HepG2 (cell line): ENCODE data around the gene COQ4. TPM values are rescaled to one million over a fixed set of nuclear protein-coding genes. Genes with fewer than 3 reads are reported as not detected.

ENCODE experiments used
- ATAC-seq: fragments of 200-7000 bp; cut with Tn5 transposase; 3 replicates; pipeline ENCODE4 v1.9.1; 2020; ENCODE audit warnings: mild to moderate bottlenecking, moderate library complexity
- BruUV-seq: library from RNA; stranded (reverse); fragments of 400-500 nt; replicated peaks from 2 replicates; lab custom pipeline; 2021; lab: Mats Ljungman, UMichigan
- CTCF ChIA-PET: fragments of 300-600 bp; formaldehyde crosslinking; extraction: SDS; loops from one replicate; lab custom pipeline; 2021; ENCODE audit warnings: low total read pairs, inconsistent platforms, low intra/inter-chr PET ratio; lab: Yijun Ruan, JAX
- POLR2A ChIA-PET: fragments of 350-600 bp; sonication (Branson Sonifier 250); formaldehyde crosslinking; loops from one replicate; lab custom pipeline; 2020; ENCODE audit warnings: antibody characterized with exemption, inconsistent platforms; lab: Yijun Ruan, JAX
- DNase-seq: peaks from one replicate; pipeline ENCODE4 v3.0.0-alpha.2; 2015; ENCODE audit warnings: low spot score
- FAIRE-seq: peaks from 3 replicates; lab custom pipeline; 2011; peaks lifted over from hg19 to GRCh38; lab: Jason Lieb, UNC
- H2AFZ ChIP-seq: one replicate; pipeline ENCODE4 v1.6.1; 2011; ENCODE audit warnings: low read length, inconsistent platforms
- H3K27ac ChIP-seq: fragments of 300-600 bp; 3 replicates; pipeline ENCODE4 v1.8.0; 2011; ENCODE audit warnings: mixed run types, mild to moderate bottlenecking, mixed read lengths, low read length, inconsistent platforms; ENCODE audit not compliant: insufficient read depth; ENCODE audit errors: extremely low read length
- H3K27me3 ChIP-seq, 2 experiments: fragments of 200-600 bp in 1 of 2; 2 replicates in 1 of 2; 3 replicates in 1 of 2; pipeline versions ENCODE4 v1.6.0 to v1.8.0; 2011; ENCODE audit warnings: low read length in 2 of 2, mild to moderate bottlenecking in 2 of 2, moderate library complexity in 2 of 2, inconsistent platforms in 1 of 2; ENCODE audit not compliant: insufficient read depth in 2 of 2, control insufficient read depth in 1 of 2
- H3K36me3 ChIP-seq, 2 experiments: fragments of 200-600 bp in 1 of 2; replicated peaks in 1 of 2; 2 replicates in 1 of 2; 3 replicates in 1 of 2; pipeline versions ENCODE4 v1.5.1 to v1.8.0; 2011; ENCODE audit warnings: low read length in 2 of 2, inconsistent platforms in 1 of 2; ENCODE audit not compliant: insufficient read depth in 2 of 2, control insufficient read depth in 1 of 2
- H3K4me1 ChIP-seq: 2 replicates; pipeline ENCODE4 v1.5.1; 2012; ENCODE audit warnings: low read length, inconsistent platforms; ENCODE audit not compliant: insufficient read depth
- H3K4me2 ChIP-seq: 2 replicates; pipeline ENCODE4 v1.6.0; 2011; ENCODE audit warnings: low read depth, low read length, inconsistent platforms
- H3K4me3 ChIP-seq, 3 experiments: fragments of 200-600 bp in 1 of 3; sonication (generic), shearing (Covaris generic) in 1 of 3; replicated peaks in 1 of 3; 2 replicates each; pipeline ENCODE4 v1.5.1; 2011 to 2016; ENCODE audit warnings: low read length in 3 of 3, inconsistent platforms in 2 of 3, low read depth in 2 of 3, mild to moderate bottlenecking in 2 of 3, control low read depth in 1 of 3, mixed read lengths in 1 of 3; ENCODE audit not compliant: insufficient read depth in 1 of 3
- H3K79me2 ChIP-seq: one replicate; pipeline ENCODE4 v1.6.1; 2011; ENCODE audit warnings: low read length, inconsistent platforms; ENCODE audit not compliant: insufficient read depth
- H3K9ac ChIP-seq: 2 replicates; pipeline ENCODE4 v1.6.0; 2011; ENCODE audit warnings: mild to moderate bottlenecking, low read depth, low read length, inconsistent platforms; ENCODE audit not compliant: insufficient read depth
- H3K9me3 ChIP-seq: 2 replicates; pipeline ENCODE4 v1.5.1; 2012; ENCODE audit warnings: mild to moderate bottlenecking, low read length
- H4K20me1 ChIP-seq: 2 replicates; pipeline ENCODE4 v1.6.0; 2011; ENCODE audit warnings: inconsistent platforms, mild to moderate bottlenecking, low read length, moderate library complexity; ENCODE audit not compliant: insufficient read depth
- BRCA1 ChIP-seq: sonication (generic); formaldehyde crosslinking; IDR thresholded peaks from 2 replicates; pipeline ENCODE4 v1.4.0; 2020; ENCODE audit warnings: missing genetic modification reagents
- CC2D1A ChIP-seq: sonication (generic); formaldehyde crosslinking; IDR thresholded peaks from 2 replicates; pipeline ENCODE4 v1.8.1; 2023; ENCODE audit warnings: mild to moderate bottlenecking, missing genetic modification reagents
- CENPX ChIP-seq: sonication (generic); formaldehyde crosslinking; IDR thresholded peaks from 2 replicates; pipeline ENCODE4 v1.9.0; 2021; ENCODE audit warnings: mild to moderate bottlenecking, missing genetic modification reagents, moderate library complexity
- ETV6 ChIP-seq: sonication (generic); formaldehyde crosslinking; conservative IDR thresholded peaks from 2 replicates; pipeline ENCODE4 v1.4.0; 2020; ENCODE audit warnings: missing genetic modification reagents
- HOXA3 ChIP-seq: sonication (generic); formaldehyde crosslinking; IDR thresholded peaks from 2 replicates; pipeline ENCODE4 v1.5.0; 2020; ENCODE audit warnings: missing genetic modification reagents
- KDM5B ChIP-seq: sonication (generic); formaldehyde crosslinking; IDR thresholded peaks from 2 replicates; pipeline ENCODE4 v1.4.0; 2020; ENCODE audit warnings: missing genetic modification reagents, mild to moderate bottlenecking, borderline replicate concordance
- MEIS2 ChIP-seq: sonication (generic); formaldehyde crosslinking; IDR thresholded peaks from 2 replicates; pipeline ENCODE4 v1.9.0; 2021; ENCODE audit warnings: mild to moderate bottlenecking, missing genetic modification reagents
- MZF1 ChIP-seq: sonication (generic); formaldehyde crosslinking; IDR thresholded peaks from 2 replicates; pipeline ENCODE4 v1.8.1; 2023; ENCODE audit warnings: mild to moderate bottlenecking, missing genetic modification reagents, borderline replicate concordance
- NFYB ChIP-seq: sonication (generic); formaldehyde crosslinking; IDR thresholded peaks from 2 replicates; pipeline ENCODE4 v1.4.0; 2020; ENCODE audit warnings: missing genetic modification reagents
- PBX3 ChIP-seq: sonication (generic); formaldehyde crosslinking; IDR thresholded peaks from 2 replicates; pipeline ENCODE4 v1.8.1; 2023; ENCODE audit warnings: missing genetic modification reagents, inconsistent platforms, borderline replicate concordance
- RFX5 ChIP-seq: IDR thresholded peaks from 2 replicates; pipeline ENCODE4 v1.6.1; 2011; ENCODE audit warnings: low read depth, low read length, improper control_type of control experiment
- TAF15 ChIP-seq: fragments of 200-400 bp; formaldehyde crosslinking; IDR thresholded peaks from one replicate; pipeline ENCODE4 v1.6.1; 2018; ENCODE audit warnings: mild to moderate bottlenecking, low read depth, low read length; ENCODE audit not compliant: poor library complexity, severe bottlenecking
- TOE1 ChIP-seq: sonication (generic); formaldehyde crosslinking; IDR thresholded peaks from 2 replicates; pipeline ENCODE4 v1.4.0; 2020; ENCODE audit warnings: mild to moderate bottlenecking, missing genetic modification reagents
- ZNF230 ChIP-seq: sonication (generic); formaldehyde crosslinking; IDR thresholded peaks from 2 replicates; pipeline ENCODE4 v1.4.0; 2020; ENCODE audit warnings: mild to moderate bottlenecking, missing genetic modification reagents
- ZNF460 ChIP-seq: sonication (generic); formaldehyde crosslinking; IDR thresholded peaks from 2 replicates; pipeline ENCODE4 v1.5.1; 2020; ENCODE audit warnings: missing genetic modification reagents, mild to moderate bottlenecking, borderline replicate concordance
- ZNF572 ChIP-seq: sonication (generic); formaldehyde crosslinking; IDR thresholded peaks from 2 replicates; pipeline ENCODE4 v1.5.1; 2020; ENCODE audit warnings: mild to moderate bottlenecking, missing genetic modification reagents
- ZNF609 ChIP-seq: sonication (generic); formaldehyde crosslinking; IDR thresholded peaks from 2 replicates; pipeline ENCODE4 v1.4.0; 2020; ENCODE audit warnings: mild to moderate bottlenecking, missing genetic modification reagents, borderline replicate concordance
- ZSCAN30 ChIP-seq: sonication (generic); formaldehyde crosslinking; IDR thresholded peaks from 2 replicates; pipeline ENCODE4 v1.5.0; 2020; ENCODE audit warnings: mild to moderate bottlenecking, missing genetic modification reagents
- WGBS: methylation state at CpG from one replicate; pipeline ENCODE4 v1.1.6; 2017; ENCODE audit warnings: low lambda C conversion rate; 5-methylcytosine and 5-hydroxymethylcytosine counted together
- in situ Hi-C: cut with HindIII; loops from 2 replicates; pipeline ENCODE4 v1.10.0; 2017; ENCODE audit warnings: low pct_unique_long_range_greater_than_20kb; ENCODE audit not compliant: extremely low pct_ligation_motif_present
- intact Hi-C: fragments of 100-400 bp; cut with micrococcal nuclease; formaldehyde crosslinking; loops from one replicate; pipeline ENCODE4 v1.10.0; 2022; ENCODE audit not compliant: unreplicated experiment
- polyA plus RNA-seq, 8 experiments: library from polyadenylated mRNA; depleted of rRNA in 3 of 8; stranded (reverse) in 7 of 8; unstranded in 1 of 8; fragments of >200 nt; fragmentation: Illumina TruSeq in 4 of 8; extraction: Trizol in 4 of 8; gene quantifications; 2 replicates each; pipeline versions ENCODE4 v1.2.1 to v1.2.3, GENCODE V29; 2011 to 2016; ENCODE audit warnings: low read depth in 4 of 8, missing spikeins in 1 of 8, mixed read lengths in 1 of 8; ENCODE audit not compliant: insufficient read depth in 1 of 8
- total RNA-seq, 5 experiments: library from RNA; depleted of rRNA; stranded (reverse); fragments of >200 nt; fragmentation: Illumina TruSeq; extraction: Trizol; gene quantifications; 2 replicates each; pipeline ENCODE4 v1.2.3, GENCODE V29; 2016; ENCODE audit warnings: low read depth in 1 of 5
- TF ChIP-seq, protein P1 (sequence below): sonication (generic); formaldehyde crosslinking; IDR thresholded peaks from 2 replicates; pipeline ENCODE4 v1.4.0; 2020; ENCODE audit warnings: missing genetic modification reagents

Gene COQ4
- total and polyA plus RNA-seq, 2 of the 13 experiments (the other 11 are each of a cell fraction or from before 2014, with no cell fraction given): 26.1 to 36.0 TPM

DNA sequence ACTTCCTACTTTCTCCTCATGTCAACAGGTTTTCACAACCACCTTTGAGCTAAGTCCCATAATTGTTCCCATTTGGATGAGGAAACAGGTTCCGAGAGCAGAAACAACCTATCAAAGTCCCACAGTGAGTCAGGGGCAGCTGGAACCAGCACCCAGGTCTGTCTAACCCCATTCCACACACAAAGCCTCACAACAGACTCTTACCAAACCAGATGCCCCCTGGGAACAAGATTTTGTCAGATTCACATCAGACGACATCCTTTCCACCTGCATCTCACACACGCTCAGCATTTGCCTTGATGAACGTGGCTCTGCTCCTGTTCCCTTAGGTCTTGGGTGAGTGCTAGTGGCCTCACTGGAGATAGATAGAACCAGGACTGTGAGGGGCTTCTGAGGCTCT, 29.5 kb upstream of the COQ4 start:
- H3K36me3 ChIP-seq: 0 out of 5 replicates have a peak, but pooled peaks cover 0 to 5% of the 10 kb centered on the region in 2 experiments
- no peak overlapping the region for H3K27ac ChIP-seq
- BruUV-seq: no TSS peak
- no peak for ATAC-seq
- no peak overlapping the region for H3K4me2 ChIP-seq
- no peak for DNase-seq
- no peak overlapping the region for H3K9ac ChIP-seq
- peaks cover 30% of the 10 kb centered on the region for H3K4me1 ChIP-seq
- intact Hi-C loops: no loop called here
- no peaks in the 10 kb centered on the region for H4K20me1 ChIP-seq
- no peaks in the 10 kb centered on the region for H3K79me2 ChIP-seq
- H2AFZ ChIP-seq: no peak overlapping the region
- no peaks in the 10 kb centered on the region; a peak in 2 of 5 replicates for H3K27me3 ChIP-seq
- H3K9me3 ChIP-seq: no peaks in the 10 kb centered on the region
- FAIRE-seq: no peak
- CTCF ChIA-PET: no interaction called here
- WGBS: 94% methylated on average over 4 of the region's 4 CpGs
- in situ Hi-C loops: no loop called here
- H3K4me3 ChIP-seq: no peak overlapping the region
- POLR2A ChIA-PET: no interaction called here
- TF ChIP-seq KDM5B (CRISPR knock-in tag) (no peak), MEIS2 (no peak), ZNF609 (no peak), RFX5 (no peak), BRCA1 (no peak), HOXA3 (CRISPR knock-in tag) (no peak), ZNF460 (no peak), CENPX (no peak), ETV6 (CRISPR knock-in tag) (no peak), PBX3 (CRISPR knock-in tag) (no peak), ZNF230 (no peak), CC2D1A (CRISPR knock-in tag) (no peak), ZSCAN30 (CRISPR knock-in tag) (no peak), ZNF572 (CRISPR knock-in tag) (no peak), TOE1 (CRISPR knock-in tag) (no peak), MZF1 (CRISPR knock-in tag) (no peak), TAF15 (no peak), NFYB (CRISPR knock-in tag) (no peak)
- TF ChIP-seq, protein P1, sequence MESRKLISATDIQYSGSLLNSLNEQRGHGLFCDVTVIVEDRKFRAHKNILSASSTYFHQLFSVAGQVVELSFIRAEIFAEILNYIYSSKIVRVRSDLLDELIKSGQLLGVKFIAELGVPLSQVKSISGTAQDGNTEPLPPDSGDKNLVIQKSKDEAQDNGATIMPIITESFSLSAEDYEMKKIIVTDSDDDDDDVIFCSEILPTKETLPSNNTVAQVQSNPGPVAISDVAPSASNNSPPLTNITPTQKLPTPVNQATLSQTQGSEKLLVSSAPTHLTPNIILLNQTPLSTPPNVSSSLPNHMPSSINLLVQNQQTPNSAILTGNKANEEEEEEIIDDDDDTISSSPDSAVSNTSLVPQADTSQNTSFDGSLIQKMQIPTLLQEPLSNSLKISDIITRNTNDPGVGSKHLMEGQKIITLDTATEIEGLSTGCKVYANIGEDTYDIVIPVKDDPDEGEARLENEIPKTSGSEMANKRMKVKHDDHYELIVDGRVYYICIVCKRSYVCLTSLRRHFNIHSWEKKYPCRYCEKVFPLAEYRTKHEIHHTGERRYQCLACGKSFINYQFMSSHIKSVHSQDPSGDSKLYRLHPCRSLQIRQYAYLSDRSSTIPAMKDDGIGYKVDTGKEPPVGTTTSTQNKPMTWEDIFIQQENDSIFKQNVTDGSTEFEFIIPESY: no peak
